ENCODE results near the gene UGGT1.
A peak's percentile ranks its signal among the peaks of the same experiment; 100 is the strongest.

Gene UGGT1, protein sequence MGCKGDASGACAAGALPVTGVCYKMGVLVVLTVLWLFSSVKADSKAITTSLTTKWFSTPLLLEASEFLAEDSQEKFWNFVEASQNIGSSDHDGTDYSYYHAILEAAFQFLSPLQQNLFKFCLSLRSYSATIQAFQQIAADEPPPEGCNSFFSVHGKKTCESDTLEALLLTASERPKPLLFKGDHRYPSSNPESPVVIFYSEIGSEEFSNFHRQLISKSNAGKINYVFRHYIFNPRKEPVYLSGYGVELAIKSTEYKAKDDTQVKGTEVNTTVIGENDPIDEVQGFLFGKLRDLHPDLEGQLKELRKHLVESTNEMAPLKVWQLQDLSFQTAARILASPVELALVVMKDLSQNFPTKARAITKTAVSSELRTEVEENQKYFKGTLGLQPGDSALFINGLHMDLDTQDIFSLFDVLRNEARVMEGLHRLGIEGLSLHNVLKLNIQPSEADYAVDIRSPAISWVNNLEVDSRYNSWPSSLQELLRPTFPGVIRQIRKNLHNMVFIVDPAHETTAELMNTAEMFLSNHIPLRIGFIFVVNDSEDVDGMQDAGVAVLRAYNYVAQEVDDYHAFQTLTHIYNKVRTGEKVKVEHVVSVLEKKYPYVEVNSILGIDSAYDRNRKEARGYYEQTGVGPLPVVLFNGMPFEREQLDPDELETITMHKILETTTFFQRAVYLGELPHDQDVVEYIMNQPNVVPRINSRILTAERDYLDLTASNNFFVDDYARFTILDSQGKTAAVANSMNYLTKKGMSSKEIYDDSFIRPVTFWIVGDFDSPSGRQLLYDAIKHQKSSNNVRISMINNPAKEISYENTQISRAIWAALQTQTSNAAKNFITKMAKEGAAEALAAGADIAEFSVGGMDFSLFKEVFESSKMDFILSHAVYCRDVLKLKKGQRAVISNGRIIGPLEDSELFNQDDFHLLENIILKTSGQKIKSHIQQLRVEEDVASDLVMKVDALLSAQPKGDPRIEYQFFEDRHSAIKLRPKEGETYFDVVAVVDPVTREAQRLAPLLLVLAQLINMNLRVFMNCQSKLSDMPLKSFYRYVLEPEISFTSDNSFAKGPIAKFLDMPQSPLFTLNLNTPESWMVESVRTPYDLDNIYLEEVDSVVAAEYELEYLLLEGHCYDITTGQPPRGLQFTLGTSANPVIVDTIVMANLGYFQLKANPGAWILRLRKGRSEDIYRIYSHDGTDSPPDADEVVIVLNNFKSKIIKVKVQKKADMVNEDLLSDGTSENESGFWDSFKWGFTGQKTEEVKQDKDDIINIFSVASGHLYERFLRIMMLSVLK (N-terminal part only)
- total RNA-seq: 184 to 351 (median 278) reads per million in 18 experiments

DNA sequence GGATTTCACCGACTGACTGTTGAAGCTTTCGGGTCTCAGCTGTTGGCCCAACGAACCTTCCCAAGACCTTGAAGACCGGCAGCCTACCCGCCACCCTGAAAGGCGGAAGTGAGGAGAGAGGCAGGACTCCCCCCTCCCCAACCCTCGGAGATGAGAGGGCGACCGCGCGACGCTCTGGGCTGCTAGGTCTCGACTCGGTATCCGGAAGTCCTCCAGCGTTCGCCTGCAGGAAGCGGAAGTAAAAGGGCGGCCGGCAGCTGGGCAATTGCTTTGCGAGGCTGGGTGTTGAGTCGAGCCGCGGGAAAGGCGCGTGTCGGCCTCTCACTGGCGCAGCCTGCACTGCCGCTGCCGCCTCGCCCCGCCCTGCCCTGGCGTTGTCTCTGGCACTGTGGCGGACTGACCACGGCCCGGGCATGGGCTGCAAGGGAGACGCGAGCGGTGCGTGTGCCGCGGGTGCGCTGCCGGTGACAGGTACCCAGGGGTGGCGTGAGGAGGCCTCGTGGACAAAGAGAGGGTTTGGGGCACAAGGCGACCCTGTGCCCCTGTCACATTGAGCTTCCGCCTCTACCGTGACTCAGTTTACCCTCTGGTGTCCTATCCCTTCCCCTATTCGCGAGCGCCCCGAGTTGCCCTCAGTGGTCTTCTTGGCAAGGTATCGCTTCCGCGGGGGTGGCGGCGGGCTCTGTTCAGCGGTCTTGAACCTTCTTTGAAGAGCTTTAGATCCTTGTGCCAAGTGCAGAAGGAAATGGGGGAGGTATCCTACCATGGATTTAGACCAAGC is at the start of gene UGGT1:
Gene UGGT1 (plus strand): TSS at position 256 of the 781 bp plus-strand sequence. CDS start 158 bp downstream, at position 414.
- DNase-seq: peak; percentile 98 to 99

DNA sequence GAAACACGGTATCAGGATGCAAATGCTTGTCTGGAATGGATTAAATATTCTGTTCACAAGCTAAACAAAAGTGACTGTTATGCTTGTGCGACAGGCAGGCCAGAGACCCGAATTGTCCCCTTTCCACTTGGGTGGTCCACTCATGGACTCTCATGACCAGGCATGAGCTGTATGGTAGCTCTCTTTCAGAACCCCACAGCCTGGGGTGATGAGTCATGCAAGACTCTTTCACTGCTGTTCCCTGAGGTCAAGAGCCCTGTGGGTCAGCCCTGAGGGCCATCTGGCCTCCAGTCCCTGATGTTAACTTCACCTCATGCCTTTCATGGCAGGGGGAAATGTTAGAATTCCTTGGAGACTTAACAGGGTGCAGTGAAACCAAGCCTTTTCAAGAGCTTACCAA is 49.4 kb upstream of the UGGT1 start:
- DNase-seq: no peak

DNA sequence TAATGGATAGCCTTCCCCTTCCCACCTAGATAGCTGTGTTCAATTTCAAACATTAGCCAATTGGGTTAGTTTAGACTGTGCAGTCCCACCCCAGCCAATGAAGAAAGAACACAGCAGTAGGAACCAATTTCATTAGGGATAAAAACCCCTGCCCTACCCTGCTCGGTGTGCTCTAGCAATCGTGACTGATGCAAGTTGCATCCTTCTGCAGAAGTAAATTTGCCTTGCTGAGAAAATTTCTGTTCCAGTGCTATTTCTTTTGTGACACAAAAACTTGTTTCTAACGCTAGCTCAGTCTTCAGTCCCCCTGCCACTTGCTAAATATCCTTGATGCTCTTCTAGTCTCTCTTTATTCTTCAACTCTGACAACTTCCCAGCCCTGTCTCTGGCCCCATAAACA is 48.0 kb upstream of the UGGT1 start:
- no peak for DNase-seq

DNA sequence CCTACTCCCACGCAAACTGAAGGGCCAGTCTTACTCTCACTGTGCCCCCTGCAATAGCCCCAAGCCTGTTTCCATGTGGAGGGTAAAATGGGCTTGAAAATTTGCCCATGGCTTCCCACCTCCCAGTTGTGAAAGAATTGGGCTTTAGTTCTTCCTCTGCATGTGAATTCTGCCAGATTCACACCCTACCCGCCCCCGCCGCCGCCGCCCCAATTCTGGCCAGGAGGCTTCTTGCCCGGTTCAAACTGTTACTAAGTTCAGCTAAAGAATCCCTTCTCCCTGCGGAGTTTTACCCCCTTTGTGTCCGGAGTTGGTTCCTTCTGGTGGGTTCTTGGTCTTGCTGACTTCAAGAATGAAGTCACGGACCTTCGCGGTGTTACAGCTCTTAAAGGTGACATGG is 37.7 kb upstream of the UGGT1 start:
- no peak for DNase-seq

DNA sequence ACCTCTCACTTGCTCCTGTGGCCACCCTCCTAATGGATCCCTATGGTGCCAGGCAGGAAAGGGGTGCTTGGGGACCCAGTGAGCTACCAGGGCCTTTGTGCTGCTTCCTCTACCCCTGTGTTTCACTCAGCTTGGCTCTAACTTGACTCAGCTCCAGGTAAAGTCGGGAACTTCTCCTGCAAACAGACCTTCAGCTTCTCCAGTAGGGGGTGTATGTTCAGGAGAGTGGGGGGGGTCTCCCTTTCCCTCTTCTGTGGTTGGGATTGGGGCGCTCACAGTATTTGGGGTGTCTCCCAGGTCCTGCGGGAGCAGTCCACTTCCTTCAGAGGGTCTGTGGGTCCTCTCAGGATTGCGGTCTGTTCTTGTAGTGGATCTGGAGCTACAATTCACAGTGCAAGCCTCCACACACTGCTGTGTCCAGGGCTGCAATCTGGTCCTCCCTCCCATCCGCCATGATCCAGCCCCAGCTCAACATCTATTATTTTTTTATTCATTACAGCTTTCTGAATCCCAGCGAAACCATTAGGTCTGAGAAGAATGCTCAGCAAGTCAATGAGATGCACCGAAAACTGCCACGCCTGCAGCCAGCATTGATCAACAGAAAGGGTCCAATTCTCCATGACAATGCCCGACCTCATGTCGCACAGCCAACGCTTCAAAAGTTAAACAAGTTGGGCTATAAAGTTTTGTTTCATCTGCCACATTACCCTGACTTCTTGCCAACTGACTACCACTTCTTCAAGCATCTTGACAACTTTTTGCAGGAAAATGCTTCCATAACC is 36.7 kb upstream of the UGGT1 start:
- DNase-seq: no peak

DNA sequence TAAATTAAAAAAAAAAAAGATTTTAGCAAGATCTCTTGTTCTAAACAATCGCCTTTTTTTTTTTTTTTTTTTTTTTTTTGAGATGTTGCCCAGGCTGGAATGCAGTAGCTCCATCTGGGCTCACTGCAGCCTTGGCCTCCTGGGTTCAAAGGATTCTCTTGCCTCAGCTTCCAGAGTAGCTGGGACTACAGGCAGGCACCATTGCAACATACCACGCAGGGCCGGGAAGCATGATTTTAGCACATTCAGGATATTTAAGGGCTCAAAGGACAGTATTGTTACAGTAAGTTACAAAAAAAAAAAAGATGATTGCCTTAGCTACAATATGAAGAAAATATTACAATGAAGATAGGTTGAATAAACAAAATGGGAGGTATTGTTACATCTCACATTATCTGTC is 33.7 kb upstream of the UGGT1 start:
- DNase-seq: no peak

DNA sequence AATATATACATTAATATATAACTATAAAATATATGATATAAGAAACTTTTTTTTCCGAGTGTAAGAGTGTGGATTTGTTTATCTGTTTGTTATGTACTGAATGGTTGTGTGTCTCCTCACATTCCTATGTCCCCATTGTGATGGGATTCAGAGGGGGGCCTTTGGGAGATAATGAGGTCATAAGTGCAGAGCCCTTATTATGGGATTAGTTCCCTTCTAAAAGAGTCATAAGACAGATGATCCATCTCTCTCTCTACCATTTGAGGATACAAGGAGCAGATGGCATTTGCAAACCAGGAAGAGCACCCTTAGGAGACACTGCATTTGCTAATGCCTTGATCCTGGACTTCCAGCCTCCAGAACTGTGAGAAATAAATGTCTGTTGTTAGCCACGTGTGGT is 32.9 kb upstream of the UGGT1 start:
- no peak for DNase-seq

DNA sequence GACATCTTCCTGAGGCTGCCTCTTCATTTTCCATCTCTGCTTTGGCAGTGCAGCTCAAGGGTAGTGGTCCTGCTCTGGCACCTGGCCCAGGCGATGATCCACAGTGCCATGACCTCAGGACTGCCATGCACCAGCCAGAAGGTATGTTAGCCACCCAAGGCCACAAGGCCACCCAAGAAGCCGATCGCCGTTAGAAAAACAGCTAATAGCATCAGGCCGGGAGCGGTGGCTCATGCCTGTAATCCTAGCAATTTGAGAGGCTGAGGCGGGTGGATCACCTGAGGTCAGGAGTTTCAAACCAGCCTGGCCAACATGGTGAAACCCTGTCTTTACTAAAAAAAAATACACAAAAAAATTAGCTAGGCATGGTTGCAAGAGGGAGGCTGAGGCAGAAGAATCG is 28.4 kb upstream of the UGGT1 start:
- no peak for DNase-seq

DNA sequence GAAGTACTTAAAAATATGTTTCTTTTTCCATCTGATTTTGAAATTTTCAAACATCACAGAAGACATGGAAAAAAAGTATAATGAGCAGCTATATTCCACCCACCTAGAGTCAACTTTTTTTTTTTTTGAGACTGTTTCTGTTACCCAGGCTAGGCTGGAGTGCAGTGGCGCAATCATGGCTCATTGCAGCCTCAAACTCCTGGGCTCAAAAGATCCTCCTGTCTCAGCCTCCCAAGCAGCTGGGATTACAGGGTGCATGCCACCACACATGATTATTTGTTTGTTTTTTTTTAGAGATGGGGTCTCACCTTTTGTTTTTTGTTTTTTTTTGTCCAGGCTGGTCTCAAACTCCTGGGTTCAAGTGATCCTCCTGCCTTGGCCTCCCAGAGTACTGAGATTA is 26.6 kb upstream of the UGGT1 start:
- no peak for DNase-seq

DNA sequence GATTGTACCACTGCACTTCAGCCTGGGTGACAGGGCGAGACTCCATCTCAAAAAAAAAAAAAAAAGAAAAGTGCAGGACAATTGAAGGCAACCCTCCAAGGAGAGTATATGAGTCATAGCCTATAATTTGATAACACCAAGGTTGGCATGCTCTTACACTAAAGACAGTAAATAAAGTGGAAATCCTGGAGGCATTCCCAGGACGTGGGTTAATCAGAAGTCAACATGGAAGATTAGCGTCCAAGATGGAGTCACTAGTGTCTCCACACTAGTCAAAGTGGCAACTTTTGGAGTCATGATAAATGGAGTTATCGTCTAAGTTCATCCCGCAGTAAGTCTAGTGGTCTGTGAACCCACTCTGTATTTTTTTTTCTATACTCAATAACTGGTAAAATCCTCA is 21.2 kb upstream of the UGGT1 start:
- no peak for DNase-seq

DNA sequence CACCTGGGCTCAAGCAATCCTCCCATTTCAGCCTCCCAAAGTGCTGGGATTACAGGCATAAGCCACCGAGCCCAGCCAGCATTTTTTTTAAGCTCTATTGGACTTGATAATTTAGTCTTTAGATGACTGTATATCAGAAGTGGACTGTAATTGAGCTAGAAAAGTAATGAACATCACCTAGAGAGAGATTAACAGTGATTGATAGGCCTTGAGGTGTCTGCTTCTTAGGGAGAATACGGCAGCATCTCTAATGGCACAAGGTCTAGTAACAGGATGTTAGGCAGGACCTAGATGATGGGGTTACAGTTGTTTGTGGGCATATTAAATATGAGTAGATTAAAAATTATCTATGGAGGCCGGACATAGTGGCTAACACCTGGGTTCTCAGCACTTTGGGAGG is 17.7 kb upstream of the UGGT1 start:
- no peak for DNase-seq

DNA sequence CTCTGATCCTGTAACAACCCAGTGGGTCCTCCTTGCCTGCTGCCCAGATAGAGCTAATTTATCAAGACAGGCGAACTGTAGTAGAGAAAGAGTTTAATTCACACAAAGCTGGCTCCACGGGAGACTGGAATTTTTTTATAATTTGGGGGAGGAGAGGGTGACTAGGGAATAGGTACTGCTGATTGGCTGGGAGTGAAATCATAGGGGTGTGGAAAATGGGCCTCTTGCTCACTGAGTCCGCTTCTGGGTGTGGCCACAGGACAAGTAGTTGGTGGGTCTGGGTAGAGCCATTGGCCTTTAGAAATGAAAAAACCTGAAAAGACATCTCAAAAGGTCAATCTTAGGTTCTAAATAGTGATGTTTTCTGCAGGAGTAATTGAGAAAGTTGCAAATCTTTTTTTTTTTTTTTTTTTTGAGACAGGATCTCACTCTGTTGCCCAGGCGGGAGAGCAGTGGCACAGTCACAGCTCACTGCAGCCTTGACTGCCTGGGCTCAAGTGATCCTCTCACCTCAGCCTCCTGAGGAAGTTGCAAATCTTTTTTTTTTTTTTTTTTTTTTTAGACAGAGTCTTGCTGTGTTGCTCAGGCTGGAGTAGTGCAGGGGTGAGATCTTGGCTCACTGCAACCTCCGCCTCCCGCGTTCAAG is 14.4 kb upstream of the UGGT1 start:
- no peak for DNase-seq

DNA sequence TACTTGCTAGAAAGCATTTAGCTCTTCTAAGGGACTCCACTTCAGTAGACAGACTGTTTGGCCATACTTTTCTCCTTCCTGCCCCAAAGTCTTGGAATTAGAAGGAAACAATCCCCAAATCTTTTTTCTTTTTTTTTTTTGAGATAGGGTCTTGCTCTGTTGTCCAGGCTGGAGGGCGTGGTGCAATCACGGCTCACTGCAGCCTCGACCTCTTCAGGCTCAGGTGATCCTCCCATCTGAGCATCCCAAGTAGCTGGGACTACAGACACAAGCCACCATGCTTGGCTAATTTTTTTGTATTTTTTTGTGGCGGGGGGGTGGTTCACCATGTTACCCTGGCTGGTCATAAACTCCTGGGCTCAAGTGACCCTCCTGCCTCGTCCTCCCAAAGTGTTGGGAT is 6.2 kb upstream of the UGGT1 start:
- no peak for DNase-seq

DNA sequence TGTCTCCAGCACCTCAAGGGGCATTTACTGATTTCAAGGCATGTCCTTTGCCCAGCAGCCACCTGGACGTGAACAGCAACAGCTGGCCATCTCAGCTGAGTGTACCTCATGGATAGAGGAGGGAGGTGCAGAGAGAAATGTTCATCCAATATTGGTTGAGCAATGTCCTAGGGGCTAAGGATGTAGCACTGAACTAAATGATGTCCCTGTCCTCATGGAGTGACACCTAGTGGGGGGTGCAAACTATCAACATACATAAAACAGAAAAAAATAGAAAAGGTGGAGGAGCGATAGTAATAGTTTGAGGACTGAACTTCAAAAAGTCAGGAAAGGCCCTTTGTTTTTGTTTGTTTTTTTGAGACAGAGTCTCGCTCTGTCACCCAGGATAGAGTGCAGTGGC is 4.8 kb upstream of the UGGT1 start:
- no peak for DNase-seq

DNA sequence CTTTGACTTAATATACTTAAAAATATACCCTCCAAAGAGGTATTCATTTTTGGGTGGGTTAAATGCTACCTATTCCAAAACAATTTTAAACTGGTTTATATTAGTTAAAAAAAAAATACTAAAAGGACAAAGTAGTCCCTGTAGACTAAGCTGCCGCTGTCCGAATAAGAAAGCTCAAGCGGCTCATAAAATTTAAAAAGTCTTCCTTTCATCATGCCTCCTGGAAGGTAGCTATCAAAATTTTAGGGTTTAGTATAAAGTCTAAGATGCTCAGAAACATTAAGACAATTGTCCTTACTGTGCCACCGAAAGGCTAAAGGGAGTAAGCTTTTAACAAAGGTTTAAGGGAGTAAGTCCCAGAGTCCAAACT is 440 bp upstream of the UGGT1 start:
- no peak for DNase-seq

DNA sequence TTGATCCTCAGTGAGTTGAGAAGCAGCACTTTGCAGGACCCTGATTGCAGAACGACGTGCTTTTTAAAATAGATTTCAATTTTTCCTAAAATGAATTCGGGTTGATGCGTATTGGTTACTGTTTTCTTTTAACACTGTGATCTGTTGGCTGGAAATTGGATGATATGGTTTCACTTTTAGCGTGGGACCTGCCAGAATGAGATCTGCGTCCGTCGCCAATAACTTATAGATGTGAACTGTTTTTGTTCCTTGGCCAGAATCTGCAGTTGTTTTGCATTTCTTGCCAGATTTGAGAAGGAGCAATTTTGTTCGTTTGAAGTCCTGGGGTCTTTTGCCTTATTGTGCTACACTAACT is 703 bp downstream of the UGGT1 start:
- DNase-seq: peak; percentile 10 to 17

DNA sequence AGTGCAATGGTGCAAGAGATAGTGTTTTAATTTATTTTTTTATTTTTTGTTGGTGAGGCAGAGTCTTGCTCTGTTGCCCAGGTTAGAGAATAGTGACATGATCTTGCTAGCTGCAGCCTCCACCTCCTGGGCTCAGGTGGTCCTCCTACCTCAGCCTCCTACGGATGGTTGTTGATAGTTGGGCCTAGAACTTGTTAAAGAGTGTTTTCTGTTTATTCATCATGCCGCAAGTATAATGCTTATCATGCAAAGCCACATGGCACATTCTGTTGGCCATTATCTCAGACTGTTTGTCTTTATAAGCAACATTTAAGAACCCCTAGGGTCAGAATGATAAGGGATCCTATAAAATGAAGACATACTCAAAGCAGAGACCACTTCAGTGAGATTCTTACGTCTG is 1.7 kb downstream of the UGGT1 start:
- no peak for DNase-seq

DNA sequence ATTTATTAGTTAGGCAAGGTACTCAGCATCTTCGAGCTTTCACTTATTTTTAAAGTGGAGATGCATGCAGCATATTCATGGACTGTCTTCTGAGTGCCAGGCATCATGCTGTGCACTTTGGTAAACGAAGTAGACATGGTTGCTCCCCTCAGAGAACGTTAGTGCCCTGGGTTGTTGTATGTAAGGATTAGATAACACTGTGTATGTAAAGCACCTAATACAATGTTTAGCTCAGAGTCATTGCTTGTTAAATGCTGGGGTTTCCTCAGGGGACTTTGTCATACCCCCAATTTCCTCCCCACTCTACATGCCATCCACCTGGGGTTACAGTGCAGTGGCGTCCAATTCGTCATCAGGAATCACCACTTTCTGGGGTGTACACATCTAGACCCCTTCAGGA is 2.8 kb downstream of the UGGT1 start:
- no peak for DNase-seq

DNA sequence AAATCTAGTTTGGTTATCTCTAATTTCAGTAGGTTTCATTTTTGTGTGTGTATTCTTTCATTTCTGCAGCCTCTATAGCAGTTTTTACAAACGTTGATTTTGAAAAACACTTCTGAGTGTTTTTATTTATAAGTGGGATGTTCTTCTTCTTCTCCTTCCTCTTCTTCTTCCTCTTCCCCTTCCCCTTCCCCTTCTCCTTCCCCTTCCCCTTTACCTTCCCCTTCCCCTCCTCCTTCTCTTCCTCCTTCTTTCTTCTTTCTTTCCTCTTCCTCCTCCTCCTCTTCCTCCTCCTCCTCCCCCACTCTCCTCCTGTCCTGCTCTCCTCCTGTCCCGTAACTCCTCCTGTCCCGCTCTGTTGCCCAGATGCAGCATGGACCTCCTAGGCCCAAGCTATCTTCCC is 4.2 kb downstream of the UGGT1 start:
- no peak for DNase-seq

DNA sequence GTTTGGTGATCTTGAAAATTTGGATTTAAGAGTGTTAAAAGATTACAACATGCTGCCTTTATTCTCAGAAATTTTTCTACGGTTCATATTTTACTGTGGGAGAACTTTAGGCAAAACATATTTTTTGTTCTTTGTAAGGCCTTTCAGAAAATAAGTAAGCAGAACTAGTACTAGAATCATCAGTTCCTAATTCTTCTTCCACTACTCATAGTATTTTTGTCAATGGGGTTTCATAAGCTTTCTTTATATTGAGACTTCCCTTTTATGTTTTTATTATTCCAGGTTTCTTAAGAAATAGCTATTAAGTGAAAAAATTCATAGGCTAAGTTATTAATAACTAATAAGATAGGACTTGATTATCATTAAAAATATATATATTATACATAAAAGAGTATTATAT is 12.4 kb downstream of the UGGT1 start:
- DNase-seq: peak in 1 of 2 donors; percentile 63

DNA sequence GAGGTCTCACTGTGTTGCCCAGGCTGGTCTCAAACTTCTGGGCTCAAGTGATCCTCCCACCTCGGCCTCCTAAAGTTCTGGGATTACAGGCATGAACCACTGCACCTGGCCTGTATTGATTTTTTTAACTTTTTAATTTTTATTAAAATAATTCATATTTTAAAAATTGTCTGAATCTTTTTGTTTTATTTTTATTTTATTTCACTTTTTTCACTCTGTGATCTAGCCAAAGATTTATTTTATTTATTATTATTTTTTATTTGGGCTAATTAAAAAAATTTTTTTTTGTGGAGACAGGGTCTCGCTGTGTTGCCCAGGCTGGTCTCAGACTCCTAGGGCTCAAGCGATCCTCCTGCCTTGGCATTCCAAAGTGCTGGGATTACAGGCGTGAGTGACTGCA is 14.1 kb downstream of the UGGT1 start:
- no peak for DNase-seq

Data from inflammatory macrophage (primary cell).